Measurements from ENCODE around the gene CLCN7.

The CLCN7 gene, protein sequence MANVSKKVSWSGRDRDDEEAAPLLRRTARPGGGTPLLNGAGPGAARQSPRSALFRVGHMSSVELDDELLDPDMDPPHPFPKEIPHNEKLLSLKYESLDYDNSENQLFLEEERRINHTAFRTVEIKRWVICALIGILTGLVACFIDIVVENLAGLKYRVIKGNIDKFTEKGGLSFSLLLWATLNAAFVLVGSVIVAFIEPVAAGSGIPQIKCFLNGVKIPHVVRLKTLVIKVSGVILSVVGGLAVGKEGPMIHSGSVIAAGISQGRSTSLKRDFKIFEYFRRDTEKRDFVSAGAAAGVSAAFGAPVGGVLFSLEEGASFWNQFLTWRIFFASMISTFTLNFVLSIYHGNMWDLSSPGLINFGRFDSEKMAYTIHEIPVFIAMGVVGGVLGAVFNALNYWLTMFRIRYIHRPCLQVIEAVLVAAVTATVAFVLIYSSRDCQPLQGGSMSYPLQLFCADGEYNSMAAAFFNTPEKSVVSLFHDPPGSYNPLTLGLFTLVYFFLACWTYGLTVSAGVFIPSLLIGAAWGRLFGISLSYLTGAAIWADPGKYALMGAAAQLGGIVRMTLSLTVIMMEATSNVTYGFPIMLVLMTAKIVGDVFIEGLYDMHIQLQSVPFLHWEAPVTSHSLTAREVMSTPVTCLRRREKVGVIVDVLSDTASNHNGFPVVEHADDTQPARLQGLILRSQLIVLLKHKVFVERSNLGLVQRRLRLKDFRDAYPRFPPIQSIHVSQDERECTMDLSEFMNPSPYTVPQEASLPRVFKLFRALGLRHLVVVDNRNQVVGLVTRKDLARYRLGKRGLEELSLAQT

DNA sequence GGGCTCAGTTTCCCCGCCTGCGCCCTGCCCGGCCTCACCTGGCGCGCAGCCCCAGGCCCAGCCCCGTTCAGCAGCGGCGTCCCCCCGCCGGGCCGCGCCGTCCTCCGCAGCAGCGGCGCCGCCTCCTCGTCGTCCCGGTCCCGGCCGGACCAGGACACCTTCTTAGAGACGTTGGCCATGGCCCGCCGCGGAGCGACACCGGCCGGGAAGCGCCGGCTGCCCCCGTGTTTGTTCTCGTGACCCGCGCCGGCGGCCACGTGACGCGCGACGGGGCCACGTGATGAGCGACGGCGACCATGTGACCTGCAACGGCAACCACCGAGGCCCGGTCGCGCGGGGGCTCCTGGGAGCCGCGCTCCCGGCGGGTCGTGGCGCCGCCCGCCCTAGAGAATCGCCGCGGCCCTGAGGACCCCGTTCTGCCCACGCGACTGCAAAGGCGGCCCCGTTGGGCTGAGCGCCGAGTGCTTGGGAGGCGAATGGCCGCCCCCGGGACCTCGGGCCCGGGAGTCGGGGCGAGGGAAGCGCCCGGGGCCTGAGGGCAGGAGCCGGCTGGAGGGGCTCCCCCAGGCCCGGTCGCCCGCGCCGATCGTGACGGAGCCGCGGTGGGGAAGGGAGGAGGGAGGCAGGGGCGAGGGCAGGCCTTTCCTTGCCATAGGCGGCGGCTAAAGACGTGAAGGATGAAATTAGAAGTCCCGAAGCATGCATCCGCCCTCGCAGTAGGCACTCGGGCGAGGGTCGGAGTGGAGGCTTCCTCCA, at the start of gene CLCN7:
Gene CLCN7 (minus strand): TSS at position 233 of the 756 bp plus-strand sequence. CDS start 54 bp downstream, at position 179.
- DNase-seq (ENCODE audit: low spot score), result peak; percentile 99

GRCh38 chr16:1524366-1524765, 49.5 kb upstream of the CLCN7 start:
- no peak for DNase-seq (ENCODE audit: low spot score)

DNA sequence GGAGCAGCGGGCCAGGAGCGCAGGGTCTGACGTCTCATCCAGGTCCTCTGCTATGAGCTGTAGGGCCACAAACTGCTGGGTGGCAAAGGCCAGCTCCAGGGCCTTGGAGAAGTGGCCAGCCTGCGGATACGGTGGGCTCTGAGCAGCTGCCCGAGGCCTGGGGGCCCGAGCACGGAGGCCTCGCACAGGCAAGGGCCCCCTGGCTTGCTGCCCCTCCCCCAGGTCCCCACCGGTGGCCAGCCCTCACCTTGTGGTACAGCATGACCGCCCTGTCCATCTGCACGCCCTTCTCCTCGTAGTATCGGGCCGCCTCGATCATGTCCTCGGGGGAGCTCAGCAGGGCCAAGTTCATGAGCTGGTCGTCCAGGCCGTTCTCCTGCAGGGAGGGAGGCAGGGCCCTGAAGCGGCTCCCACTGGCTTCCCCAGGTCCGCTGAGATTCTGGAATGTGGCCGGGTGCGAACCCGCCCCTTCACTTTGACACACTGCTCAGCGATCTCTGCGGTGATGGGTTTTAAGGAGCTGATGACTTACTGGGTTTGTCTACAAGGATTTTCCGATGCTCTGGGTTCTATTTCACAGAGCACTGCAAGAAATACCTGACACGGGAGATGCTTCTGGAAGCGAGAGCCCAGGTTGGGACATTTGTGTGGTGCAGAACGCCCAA, 48.9 kb upstream of the CLCN7 start:
- no peak for DNase-seq (ENCODE audit: low spot score)

DNA sequence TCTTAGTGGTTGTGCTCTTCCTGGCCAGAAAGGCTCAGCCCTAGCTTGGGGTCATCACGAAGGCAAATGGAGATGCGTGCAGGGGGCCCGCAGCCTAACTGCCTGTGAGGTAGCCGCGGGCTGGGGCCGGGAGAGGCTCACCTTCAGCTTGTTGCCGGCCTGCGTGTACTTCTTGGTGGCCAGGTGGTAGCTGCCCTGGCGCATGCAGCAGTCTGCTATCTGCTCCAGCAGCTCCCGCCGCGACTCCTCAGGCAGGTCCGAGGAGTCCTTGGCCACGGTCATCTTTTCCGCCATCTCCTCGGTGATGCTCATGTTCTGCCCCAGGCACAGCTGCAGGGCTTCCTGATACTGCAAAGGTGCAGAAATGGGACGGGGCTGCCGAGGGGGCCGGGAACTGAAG, 45.6 kb upstream of the CLCN7 start:
- no peak for DNase-seq (ENCODE audit: low spot score)

- DNase-seq (ENCODE audit: low spot score), result no peak
Measured at GRCh38 chr16:1519831-1520230, 45.0 kb upstream of the CLCN7 start.

DNA sequence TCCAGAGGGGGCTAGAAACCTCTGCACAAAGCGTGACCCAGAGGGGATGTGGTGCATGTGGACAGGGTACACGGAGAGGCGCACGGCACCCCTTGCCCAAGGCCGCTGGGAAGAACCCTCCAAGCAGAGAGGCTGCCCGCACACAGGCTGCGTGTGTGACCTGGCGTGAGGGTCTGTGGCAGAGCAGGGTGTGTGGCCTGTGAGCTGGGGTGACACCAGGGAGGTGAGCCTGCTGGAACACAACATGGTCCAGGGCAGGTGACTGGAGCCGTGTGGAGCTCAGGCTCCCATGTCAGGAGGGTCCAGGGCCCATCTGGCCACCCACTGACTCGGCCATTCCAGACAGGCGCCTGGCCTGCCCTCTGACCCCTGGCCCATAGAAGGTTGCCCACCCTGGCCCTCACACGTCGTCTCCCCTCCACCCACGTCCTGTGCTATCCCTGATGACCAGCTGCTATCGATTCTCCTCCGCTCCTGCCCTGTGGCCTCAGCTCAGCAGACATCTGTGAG, 43.9 kb upstream of the CLCN7 start:
- DNase-seq (ENCODE audit: low spot score), result no peak

DNA sequence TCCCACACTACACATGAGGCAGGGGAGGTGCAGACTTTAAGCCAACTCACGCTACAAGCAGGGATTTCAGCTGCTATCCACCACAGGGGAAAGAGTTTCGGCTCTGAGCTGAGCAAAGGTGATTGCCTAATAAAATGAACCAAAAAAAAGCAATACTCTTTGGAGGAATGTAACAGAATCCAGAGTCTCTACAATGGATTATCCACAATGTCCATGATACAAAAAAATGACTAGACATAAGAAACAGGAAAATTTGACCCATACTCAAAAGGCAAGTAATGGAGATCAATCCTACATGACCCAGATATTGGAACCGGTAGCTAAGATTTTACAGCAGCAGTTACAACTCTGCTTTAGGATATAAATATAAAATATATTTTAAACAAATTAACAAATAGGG, 39.7 kb upstream of the CLCN7 start:
- DNase-seq (ENCODE audit: low spot score), result no peak

- DNase-seq (ENCODE audit: low spot score), result no peak
Measured at GRCh38 chr16:1512774-1513173, 37.9 kb upstream of the CLCN7 start.

GRCh38 chr16:1511662-1512569, 37.1 kb upstream of the CLCN7 start:
- no peak for DNase-seq (ENCODE audit: low spot score)

DNA sequence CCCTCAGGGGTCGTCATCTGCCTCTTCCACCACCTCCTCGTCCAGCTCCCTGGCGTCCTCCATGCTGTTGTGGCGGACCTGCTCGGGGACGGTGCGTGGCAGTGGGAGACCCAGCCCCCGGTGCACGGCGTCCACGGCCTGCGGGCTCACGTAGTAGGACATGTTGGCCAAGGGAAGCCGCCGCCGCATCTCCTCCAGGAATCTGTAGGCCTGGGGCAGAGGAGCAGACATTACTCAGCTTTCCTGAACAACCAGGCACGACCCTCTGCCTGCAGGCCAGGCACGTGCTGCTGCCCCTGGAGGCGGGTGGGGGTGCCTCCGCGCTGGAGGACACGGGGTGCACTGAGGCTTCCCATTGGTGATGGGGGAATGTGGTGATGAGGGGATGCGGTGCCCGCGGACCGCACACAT, 36.1 kb upstream of the CLCN7 start:
- DNase-seq (ENCODE audit: low spot score), result no peak

- no peak for DNase-seq (ENCODE audit: low spot score)
Measured at GRCh38 chr16:1510272-1510671, 35.4 kb upstream of the CLCN7 start.

DNA sequence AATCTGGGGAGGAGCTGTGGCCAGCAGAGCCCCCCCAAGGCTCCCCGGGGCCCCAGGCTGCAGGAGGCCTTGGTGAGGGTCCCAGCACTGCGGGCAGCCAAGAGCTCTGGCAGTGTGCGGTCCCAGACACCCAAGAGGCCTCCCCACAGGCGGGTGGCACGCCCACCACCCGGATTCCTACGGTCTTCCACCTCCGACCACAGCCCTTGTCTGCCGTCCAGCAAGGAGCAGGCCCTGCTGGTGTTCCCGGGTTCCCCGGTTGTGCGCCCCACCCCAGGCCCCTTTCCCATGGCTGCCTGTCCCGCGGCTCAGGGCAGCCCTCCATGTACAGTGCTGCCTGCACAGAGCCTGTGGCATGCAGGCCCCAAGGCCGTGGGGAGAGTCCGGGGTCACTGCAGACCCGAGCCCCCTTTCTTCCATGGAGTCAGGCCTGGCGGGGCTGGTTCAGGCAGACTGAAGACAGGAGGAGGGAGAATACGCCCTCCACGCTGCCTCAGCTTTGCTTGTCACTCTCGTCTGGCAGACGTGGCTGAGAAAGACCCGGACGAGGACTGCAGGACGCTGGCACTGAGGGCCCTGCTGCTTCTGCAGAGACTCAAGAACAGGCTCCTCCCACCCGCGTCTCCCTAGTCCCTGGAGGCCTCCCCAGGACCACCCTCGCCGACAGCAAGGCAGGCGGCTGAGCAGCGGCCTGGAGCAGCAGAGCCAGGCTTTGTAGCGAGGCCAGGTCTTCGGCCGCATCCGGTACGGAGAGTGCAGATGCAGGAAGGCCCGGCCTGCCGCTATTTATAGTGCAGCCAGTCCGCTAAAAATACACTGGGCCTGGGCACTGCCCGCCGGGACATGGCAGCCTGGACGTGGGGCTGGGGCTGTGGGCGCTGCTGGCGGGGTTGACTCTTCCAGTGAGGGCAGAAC, 34.7 kb upstream of the CLCN7 start:
- DNase-seq (ENCODE audit: low spot score), result no peak

GRCh38 chr16:1508494-1509187, 33.8 kb upstream of the CLCN7 start:
- no peak for DNase-seq (ENCODE audit: low spot score)

DNA sequence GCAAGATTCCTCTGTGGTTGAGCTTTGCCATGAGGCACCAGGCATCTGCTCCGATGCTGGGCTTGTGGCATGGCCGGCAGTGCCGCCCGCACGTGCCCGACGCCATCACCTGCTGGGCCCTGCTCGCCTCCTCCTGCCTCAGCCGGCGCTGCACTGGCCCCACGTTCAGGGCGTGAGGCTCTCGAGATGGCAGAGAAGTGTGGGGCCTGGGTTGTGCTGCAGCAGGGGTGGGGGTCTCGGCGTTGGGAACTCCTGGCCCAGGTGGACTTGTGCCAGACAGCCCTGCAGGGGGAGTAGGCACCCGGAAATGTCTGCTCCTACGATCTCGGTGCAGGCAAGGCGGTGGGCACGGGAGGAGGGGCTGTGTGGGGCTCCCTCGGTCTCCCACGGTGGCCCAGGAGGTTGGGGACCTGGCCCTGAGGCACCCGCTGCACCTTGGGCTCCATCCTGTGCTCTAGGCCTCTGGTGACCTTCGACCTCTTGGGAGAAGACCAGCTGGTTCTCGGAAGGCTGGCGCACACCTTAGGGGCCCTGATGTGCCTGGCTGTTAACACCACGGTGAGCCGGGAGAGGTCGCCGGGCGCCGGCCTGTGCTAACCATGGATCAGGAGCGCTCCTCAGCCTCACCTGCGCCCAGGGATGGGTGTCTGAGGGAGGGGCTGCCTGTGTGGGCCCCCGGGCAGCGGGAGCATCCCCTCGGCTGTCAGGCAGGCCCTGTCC, 31.8 kb upstream of the CLCN7 start:
- DNase-seq (ENCODE audit: low spot score), result no peak

GRCh38 chr16:1505912-1506311, 31.1 kb upstream of the CLCN7 start:
- no peak for DNase-seq (ENCODE audit: low spot score)

- no peak for DNase-seq (ENCODE audit: low spot score)
Measured at GRCh38 chr16:1505073-1505844, 30.4 kb upstream of the CLCN7 start.

GRCh38 chr16:1503110-1503955, 28.5 kb upstream of the CLCN7 start:
- DNase-seq (ENCODE audit: low spot score), result no peak
